Activated naive CD4-positive, alpha-beta T cell treated with anti-CD3 and anti-CD28 coated beads, Interleukin-2, amount 10 ng/mL, durations not matched to agents 7 days and 5 days (primary cell): Measurements from ENCODE around the gene IMPG1.

Experiments used
- CTCF ChIA-PET: fragments of 350-600 bp; sonication (Branson Sonifier 250); formaldehyde crosslinking; loops from one replicate; lab custom pipeline; 2021; ENCODE audit warnings: antibody characterized with exemption; lab: Charles Lee
- DNase-seq: peaks from one replicate; pipeline ENCODE4 v3.0.0-alpha.2; 2020
- H3K27ac Mint-ChIP-seq: one replicate; pipeline ENCODE4 v1.8.0; 2021; ENCODE audit warnings: mild to moderate bottlenecking, moderate library complexity, mixed read lengths
- H3K27me3 Mint-ChIP-seq: one replicate; pipeline ENCODE4 v1.8.0; 2021; ENCODE audit warnings: mild to moderate bottlenecking, mixed read lengths
- H3K36me3 Mint-ChIP-seq: one replicate; pipeline ENCODE4 v1.8.0; 2021; ENCODE audit warnings: mixed read lengths
- H3K4me1 Mint-ChIP-seq: one replicate; pipeline ENCODE4 v1.8.0; 2021; ENCODE audit warnings: mixed read lengths
- H3K4me3 Mint-ChIP-seq: one replicate; pipeline ENCODE4 v1.8.0; 2021; ENCODE audit warnings: mild to moderate bottlenecking, moderate library complexity, mixed read lengths
- H3K9me3 Mint-ChIP-seq: one replicate; pipeline ENCODE4 v1.8.0; 2021; ENCODE audit warnings: mixed read lengths

IMPG1 gene

GRCh38 chr6:75893776-75894152 lies 178.7 kb downstream of the IMPG1 start:
- no peaks in the 10 kb centered on the region for H3K27me3 Mint-ChIP-seq
- H3K4me1 Mint-ChIP-seq: no peaks in the 10 kb centered on the region
- DNase-seq: no peak
- H3K27ac Mint-ChIP-seq: no peak overlapping the region
- H3K9me3 Mint-ChIP-seq: no peaks in the 10 kb centered on the region
- CTCF ChIA-PET: interaction anchor here (0.7 to 2.8 kb wide), 12 partner anchors 10 to 1564 kb away, joined by 3 to 23 read pairs (median 4); no protein-coding TSS in a partner anchor
- H3K36me3 Mint-ChIP-seq: no peaks in the 10 kb centered on the region
- H3K4me3 Mint-ChIP-seq: no peak overlapping the region

- no peak overlapping the region for H3K27ac Mint-ChIP-seq
- no peak overlapping the region for H3K4me3 Mint-ChIP-seq
- no peaks in the 10 kb centered on the region for H3K36me3 Mint-ChIP-seq
- H3K27me3 Mint-ChIP-seq: no peaks in the 10 kb centered on the region
- no peaks in the 10 kb centered on the region for H3K9me3 Mint-ChIP-seq
- CTCF ChIA-PET: interaction anchor here (0.8 to 2.8 kb wide), 12 partner anchors 9 to 1566 kb away, joined by 3 to 23 read pairs (median 6); no protein-coding TSS in a partner anchor
- no peaks in the 10 kb centered on the region for H3K4me1 Mint-ChIP-seq
- no peak for DNase-seq
Observed at GRCh38 chr6:75893058-75893775, 179.2 kb downstream of the IMPG1 start.

DNA sequence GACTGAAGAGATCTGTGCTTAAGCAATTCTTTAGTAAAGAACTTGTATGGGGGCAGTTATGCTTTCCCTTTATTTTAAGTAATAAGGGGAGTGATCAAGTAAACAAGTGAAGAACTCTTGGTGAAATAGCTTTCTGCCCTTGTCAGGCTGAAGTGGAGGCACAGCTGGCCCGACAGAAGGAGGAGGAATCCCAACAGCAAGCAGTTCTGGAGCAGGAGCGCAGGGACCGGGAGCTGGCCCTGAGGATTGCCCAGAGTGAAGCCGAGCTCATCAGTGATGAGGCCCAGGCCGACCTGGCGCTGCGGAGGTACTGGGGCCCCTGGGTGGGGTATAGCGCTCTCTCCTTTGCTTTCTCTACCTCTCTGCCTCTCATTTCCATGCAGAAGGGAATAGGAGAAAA lies 180.1 kb downstream of the IMPG1 start:
- Mint-ChIP-seq H3K4me3 (no peak overlapping the region), H3K9me3 (no peaks in the 10 kb centered on the region), H3K27me3 (no peaks in the 10 kb centered on the region), H3K27ac (no peak overlapping the region), H3K36me3 (no peaks in the 10 kb centered on the region), H3K4me1 (no peaks in the 10 kb centered on the region)
- CTCF ChIA-PET: interaction anchor here (0.8 to 2.8 kb wide), 8 partner anchors 8 to 1567 kb away, joined by 3 to 23 read pairs (median 7); no protein-coding TSS in a partner anchor
- DNase-seq: no peak

DNA sequence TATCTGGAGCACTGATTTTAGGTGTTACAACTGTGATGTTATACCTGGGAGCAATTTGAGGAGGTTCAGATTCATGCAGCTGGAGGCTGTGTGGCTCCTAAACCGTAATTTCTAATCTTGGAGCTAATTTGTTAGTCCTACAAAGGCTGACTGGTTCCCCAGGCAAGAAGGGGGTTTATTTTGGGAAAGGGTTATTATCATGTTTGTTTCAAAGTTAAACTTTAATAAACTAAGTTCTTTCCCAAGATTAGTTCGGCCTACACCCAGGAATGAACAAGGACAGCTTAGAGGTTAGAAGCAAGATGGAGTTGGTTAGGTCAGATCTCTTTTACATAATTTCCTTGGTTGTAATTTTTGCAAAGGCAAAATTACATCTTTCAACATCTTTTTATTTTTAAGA lies 187.6 kb downstream of the IMPG1 start:
- Mint-ChIP-seq H3K27me3 (no peaks in the 10 kb centered on the region), H3K4me3 (no peak overlapping the region), H3K27ac (no peak overlapping the region), H3K9me3 (no peaks in the 10 kb centered on the region), H3K4me1 (no peaks in the 10 kb centered on the region), H3K36me3 (no peaks in the 10 kb centered on the region)
- no peak for DNase-seq
- CTCF ChIA-PET: interaction anchor here (2.1 kb wide), 1 partner anchor 8 kb away, joined by 9 read pairs; no protein-coding TSS in a partner anchor

- CTCF ChIA-PET: no interaction called here
- Mint-ChIP-seq H3K4me1 (no peaks in the 10 kb centered on the region), H3K27ac (no peak overlapping the region), H3K4me3 (no peak overlapping the region), H3K36me3 (no peaks in the 10 kb centered on the region), H3K9me3 (no peaks in the 10 kb centered on the region), H3K27me3 (no peaks in the 10 kb centered on the region)
- DNase-seq: no peak
Observed at GRCh38 chr6:75882734-75883133, 189.7 kb downstream of the IMPG1 start.

DNA sequence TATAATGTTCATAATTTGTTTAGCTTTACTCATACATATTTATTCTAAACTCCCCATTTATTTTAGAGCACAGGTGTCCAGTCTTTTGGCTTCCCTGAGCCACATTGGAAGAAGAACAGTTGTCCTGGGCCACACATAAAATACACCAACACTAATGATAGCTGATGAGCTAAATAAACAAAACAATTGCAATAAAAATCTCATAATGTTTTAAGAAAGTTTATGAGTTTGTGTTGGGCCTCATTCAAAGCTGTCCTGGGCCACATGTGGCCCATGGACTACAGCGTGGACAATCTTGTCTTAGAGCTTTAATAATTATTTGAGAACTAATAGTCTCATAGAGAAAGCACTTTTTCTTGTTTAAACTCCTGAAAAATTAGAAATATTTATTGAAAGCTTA lies 192.2 kb downstream of the IMPG1 start:
- H3K27ac Mint-ChIP-seq: no peak overlapping the region
- H3K27me3 Mint-ChIP-seq: no peaks in the 10 kb centered on the region
- H3K4me1 Mint-ChIP-seq: no peaks in the 10 kb centered on the region
- DNase-seq: no peak
- CTCF ChIA-PET: interaction anchor here (2.5 kb wide), 1 partner anchor 13 kb away, joined by 23 read pairs; no protein-coding TSS in a partner anchor
- no peaks in the 10 kb centered on the region for H3K9me3 Mint-ChIP-seq
- H3K4me3 Mint-ChIP-seq: no peak overlapping the region
- H3K36me3 Mint-ChIP-seq: no peaks in the 10 kb centered on the region

- no peak overlapping the region for H3K4me3 Mint-ChIP-seq
- no peaks in the 10 kb centered on the region for H3K27me3 Mint-ChIP-seq
- CTCF ChIA-PET: interaction anchor here (3.2 kb wide), 1 partner anchor 17 kb away, joined by 19 read pairs; no protein-coding TSS in a partner anchor
- H3K36me3 Mint-ChIP-seq: no peaks in the 10 kb centered on the region
- DNase-seq: no peak
- no peak overlapping the region for H3K27ac Mint-ChIP-seq
- no peaks in the 10 kb centered on the region for H3K9me3 Mint-ChIP-seq
- H3K4me1 Mint-ChIP-seq: no peaks in the 10 kb centered on the region
Observed at GRCh38 chr6:75876152-75876551, 196.3 kb downstream of the IMPG1 start.

GRCh38 chr6:75874224-75874623 lies 198.2 kb downstream of the IMPG1 start:
- Mint-ChIP-seq H3K9me3 (no peaks in the 10 kb centered on the region), H3K4me1 (no peaks in the 10 kb centered on the region), H3K27me3 (no peaks in the 10 kb centered on the region), H3K27ac (no peak overlapping the region), H3K4me3 (no peak overlapping the region), H3K36me3 (no peaks in the 10 kb centered on the region)
- DNase-seq: no peak
- CTCF ChIA-PET: interaction anchor here (1.2 kb wide), 1 partner anchor 20 kb away, joined by 3 read pairs; no protein-coding TSS in a partner anchor
